ENCODE results near the gene RNASE9.

DNA sequence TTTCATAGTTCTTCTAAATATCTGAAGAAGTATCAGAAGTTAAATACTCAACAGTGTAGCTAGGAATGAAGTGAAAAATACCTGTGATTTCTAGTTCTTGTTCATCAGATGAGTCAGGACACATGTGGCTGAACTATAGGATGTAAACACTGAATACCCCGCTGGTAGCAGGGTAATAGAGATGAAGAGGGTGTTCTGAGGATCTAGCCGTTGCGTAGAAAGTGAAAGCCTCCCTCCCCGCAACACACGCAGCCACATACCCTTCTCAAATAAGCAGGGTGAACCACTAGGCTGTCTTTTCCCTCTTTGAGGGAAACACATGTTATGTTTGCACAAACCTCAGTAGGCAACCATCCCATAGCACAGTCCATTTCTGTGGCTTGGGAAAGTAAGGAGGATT, 46.8 kb upstream of the RNASE9 start:
- no peak for TF ChIP-seq CTCF (conservative IDR thresholded peaks at IDR 0.05; ENCODE audit: low read depth, low read length)
- no peak for TF ChIP-seq ELK1 (IDR thresholded peaks at IDR 0.05; ENCODE audit: borderline replicate concordance, low read depth, low read length)
- no peak for TF ChIP-seq POLR2A (IDR thresholded peaks at IDR 0.05; ENCODE audit: low read depth, low read length)
- TF ChIP-seq MXI1 (IDR thresholded peaks at IDR 0.05; ENCODE audit: borderline replicate concordance, low read depth, low read length) = no peak
- no peak for TF ChIP-seq RAD21 (IDR thresholded peaks at IDR 0.05; ENCODE audit: low read length)
- no peak for TF ChIP-seq USF2 (IDR thresholded peaks at IDR 0.05; ENCODE audit: low read depth, low read length)
- TF ChIP-seq RFX5 (IDR thresholded peaks at IDR 0.05; ENCODE audit: low read depth, low read length) = no peak
- TF ChIP-seq MAFK (IDR thresholded peaks at IDR 0.05; ENCODE audit: low read depth, low read length) = no peak
